Loucy (cell line): ENCODE results near the gene DYNC2H1.

Experiments used
- CTCF ChIP-seq: fragments of 200-600 bp; sonication (generic); conservative IDR thresholded peaks from 2 replicates; pipeline ENCODE4 v1.5.1; 2014; ENCODE audit warnings: mild to moderate bottlenecking, antibody characterized with exemption, low read length
- EZH2phosphoT487 ChIP-seq: fragments of 200-600 bp; IDR thresholded peaks from 2 replicates; pipeline ENCODE4 v1.6.1; 2018; ENCODE audit warnings: antibody characterized with exemption, mild to moderate bottlenecking, moderate library complexity, borderline replicate concordance

- no peak for TF ChIP-seq CTCF
- no peak for TF ChIP-seq EZH2phosphoT487
Observed at GRCh38 chr11:103528596-103528995, 419.4 kb downstream of the DYNC2H1 start.
